Activated T-cell treated with anti-CD3 and anti-CD28 coated beads, Interleukin-2, amount 50 U/mL, for 24 hours (primary cell): ENCODE data around the gene XYLT1.

Experiments used
- DNase-seq: peaks from one replicate; pipeline ENCODE4 v3.0.0-alpha.2; 2020
- H3K27ac Mint-ChIP-seq: 2 replicates; pipeline ENCODE4 v1.8.0; 2020; ENCODE audit warnings: mild to moderate bottlenecking, mixed read lengths
- H3K27me3 Mint-ChIP-seq: 2 replicates; pipeline ENCODE4 v1.8.0; 2020; ENCODE audit warnings: mixed read lengths
- H3K36me3 Mint-ChIP-seq: 2 replicates; pipeline ENCODE4 v1.8.0; 2020; ENCODE audit warnings: low read depth, mixed read lengths
- H3K4me1 Mint-ChIP-seq: 2 replicates; pipeline ENCODE4 v1.8.0; 2020; ENCODE audit warnings: low read depth, mixed read lengths
- H3K4me3 Mint-ChIP-seq: 2 replicates; pipeline ENCODE4 v1.8.0; 2020; ENCODE audit warnings: mild to moderate bottlenecking, moderate library complexity, mixed read lengths
- H3K9me3 Mint-ChIP-seq: 2 replicates; pipeline ENCODE4 v1.8.0; 2020; ENCODE audit warnings: mixed read lengths

XYLT1 gene

DNA sequence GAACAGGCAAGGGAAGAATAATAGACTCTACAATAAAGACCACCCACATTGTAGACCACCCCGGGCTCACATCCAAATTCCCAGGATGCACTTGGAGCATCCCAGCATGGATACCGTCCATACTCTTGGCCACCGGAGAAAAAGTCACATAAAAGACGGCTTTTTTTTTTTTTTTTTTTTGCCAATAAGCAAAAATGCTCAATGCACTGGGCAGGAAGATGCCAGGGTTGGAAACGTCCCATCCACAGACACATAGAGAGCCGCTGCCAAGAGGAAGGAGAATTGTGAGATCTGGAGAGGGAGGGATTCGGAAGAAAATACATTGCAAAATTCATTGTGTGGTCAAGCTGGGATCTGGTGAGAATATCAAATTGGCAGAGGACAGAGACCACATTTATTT is 286.7 kb downstream of the XYLT1 start:
- Mint-ChIP-seq H3K27ac (no peak overlapping the region), H3K36me3 (peaks cover 14% of the 10 kb centered on the region), H3K4me1 (no peaks in the 10 kb centered on the region), H3K4me3 (no peak overlapping the region), H3K9me3 (no peaks in the 10 kb centered on the region), H3K27me3 (no peaks in the 10 kb centered on the region)
- no peak for DNase-seq

- no peak for DNase-seq
- Mint-ChIP-seq H3K9me3 (no peaks in the 10 kb centered on the region), H3K27me3 (no peaks in the 10 kb centered on the region), H3K4me3 (no peak overlapping the region), H3K27ac (no peak overlapping the region), H3K4me1 (peaks cover 10% of the 10 kb centered on the region), H3K36me3 (peaks cover 13% of the 10 kb centered on the region)
These were observed 292.5 kb downstream of the XYLT1 start for GRCh38 chr16:17177959-17178905.

DNA sequence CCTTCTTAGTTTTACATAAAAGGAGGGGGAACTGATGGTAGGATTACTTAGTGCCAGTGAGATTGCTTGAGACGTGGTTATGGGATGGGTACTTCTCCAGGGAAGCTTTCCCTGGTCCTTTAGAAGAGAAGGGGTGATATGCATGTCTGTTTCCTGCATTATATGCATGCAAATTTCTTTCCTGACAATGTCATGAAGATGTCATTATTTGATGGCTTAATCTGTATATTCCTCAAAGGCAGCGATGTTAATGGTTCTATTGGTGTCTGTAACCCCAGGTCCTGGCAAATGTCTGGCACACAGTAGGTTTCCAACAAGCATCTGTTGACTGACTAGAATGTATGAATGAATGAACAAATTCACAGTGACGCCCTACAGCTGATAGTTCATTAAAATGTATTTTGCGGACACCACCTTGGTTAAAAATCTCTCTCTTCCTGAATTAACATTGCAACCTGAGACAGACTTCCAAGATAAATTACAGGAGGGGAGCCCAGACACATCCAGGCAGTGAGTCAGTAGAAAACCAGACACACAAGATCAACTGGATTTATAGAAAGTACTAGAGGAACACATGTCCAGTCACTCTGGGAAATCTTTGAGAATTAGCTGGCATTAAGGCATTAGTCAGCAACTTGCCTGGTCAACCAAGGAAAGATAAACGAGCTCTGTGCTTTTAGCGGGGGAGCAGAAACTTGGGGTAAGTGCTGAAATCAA is 293.4 kb downstream of the XYLT1 start:
- peaks cover 13% of the 10 kb centered on the region for H3K36me3 Mint-ChIP-seq
- no peak for DNase-seq
- H3K4me1 Mint-ChIP-seq = peaks cover 14% of the 10 kb centered on the region
- H3K27me3 Mint-ChIP-seq = no peaks in the 10 kb centered on the region
- no peaks in the 10 kb centered on the region for H3K9me3 Mint-ChIP-seq
- H3K4me3 Mint-ChIP-seq = no peak overlapping the region
- H3K27ac Mint-ChIP-seq = no peak overlapping the region

DNA sequence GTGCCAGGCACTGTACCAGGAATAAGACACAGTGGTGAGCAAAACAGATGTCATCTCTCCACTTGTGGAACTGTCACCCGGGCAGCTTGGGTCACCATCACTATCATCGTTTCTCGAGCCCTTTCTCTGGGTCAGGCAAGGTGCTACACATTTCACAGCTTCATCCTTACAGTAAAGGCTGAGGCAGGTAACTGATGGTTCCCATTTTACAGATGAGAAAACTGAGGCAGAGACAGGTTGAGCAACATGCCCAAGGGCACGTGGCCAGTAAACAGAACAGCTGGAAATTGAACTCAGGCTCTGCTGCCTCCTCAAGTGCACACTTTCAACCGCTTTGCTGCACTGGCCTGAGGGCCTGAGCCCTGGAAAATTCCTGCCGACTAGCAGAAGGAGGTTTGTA is 294.6 kb downstream of the XYLT1 start:
- Mint-ChIP-seq H3K27ac (no peak overlapping the region), H3K4me3 (no peak overlapping the region), H3K9me3 (no peaks in the 10 kb centered on the region), H3K27me3 (no peaks in the 10 kb centered on the region), H3K36me3 (peaks cover 13% of the 10 kb centered on the region), H3K4me1 (peaks cover 14% of the 10 kb centered on the region)
- no peak for DNase-seq

DNA sequence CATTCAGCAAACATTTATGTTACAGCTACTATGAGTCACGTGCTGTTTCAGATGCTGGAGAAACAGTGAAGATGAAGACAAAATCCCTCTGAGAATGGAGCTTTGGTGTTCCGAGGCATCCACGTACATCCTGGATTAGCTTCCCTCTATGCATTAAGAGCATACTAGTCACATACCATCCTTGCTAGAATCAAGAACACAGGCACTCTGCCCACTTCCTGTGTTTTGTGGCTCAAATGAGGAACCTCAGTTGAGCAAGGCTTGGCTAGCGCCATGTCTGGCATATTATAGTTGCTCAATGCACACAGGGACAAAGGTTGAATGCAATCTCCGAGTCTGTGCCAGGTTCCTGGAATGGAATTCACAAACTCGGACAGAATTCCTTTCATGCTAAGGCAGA is 297.5 kb downstream of the XYLT1 start:
- Mint-ChIP-seq H3K4me3 (no peak overlapping the region), H3K27ac (no peak overlapping the region), H3K36me3 (peaks cover 13% of the 10 kb centered on the region), H3K27me3 (no peaks in the 10 kb centered on the region), H3K9me3 (no peaks in the 10 kb centered on the region), H3K4me1 (peaks cover 14% of the 10 kb centered on the region)
- DNase-seq = no peak

DNA sequence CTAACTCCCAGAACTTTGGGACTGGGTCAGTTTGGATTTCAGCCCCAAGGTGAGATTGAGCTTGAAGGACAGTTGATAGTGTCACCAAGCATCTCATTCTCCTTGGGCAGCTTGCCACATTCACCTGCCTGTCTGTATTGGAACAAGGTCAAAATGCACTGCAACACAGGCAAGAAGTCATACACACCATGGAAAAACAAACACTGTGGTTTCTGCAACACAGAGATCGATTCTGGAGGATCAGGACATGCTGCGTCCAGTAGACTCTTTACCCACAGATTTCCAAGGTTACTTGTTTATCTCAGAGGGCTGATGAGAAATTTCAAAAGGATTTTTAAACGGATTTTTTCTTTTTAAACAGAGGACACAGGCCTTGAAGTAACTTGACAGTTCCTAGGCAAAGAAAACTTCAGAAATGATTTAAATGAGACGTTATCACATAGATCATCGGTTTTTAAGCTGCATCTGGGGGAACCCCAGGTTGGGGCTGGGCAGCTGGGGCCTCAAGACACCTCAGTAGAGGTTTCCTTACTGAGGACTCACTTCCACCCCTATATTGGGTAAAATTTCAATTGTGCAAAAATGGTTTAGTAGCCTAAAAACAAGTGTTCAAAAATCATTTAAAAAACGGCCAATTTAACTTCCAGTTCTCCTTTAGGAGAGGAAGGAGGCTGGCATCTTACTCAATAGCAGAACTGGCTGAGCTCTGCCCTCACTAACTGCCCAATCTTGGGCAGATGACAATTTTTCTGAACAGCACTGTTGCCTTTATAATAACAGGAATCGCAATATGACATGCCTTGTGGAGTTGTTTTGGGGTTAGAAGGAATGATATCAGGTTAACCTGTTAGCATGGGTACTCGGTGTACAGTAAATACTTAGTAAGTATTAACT is 299.3 kb downstream of the XYLT1 start:
- no peak overlapping the region for H3K27ac Mint-ChIP-seq
- DNase-seq = no peak
- H3K27me3 Mint-ChIP-seq = no peaks in the 10 kb centered on the region
- peaks cover 14% of the 10 kb centered on the region for H3K4me1 Mint-ChIP-seq
- no peak overlapping the region for H3K4me3 Mint-ChIP-seq
- H3K36me3 Mint-ChIP-seq = peaks cover 18% of the 10 kb centered on the region
- H3K9me3 Mint-ChIP-seq = no peaks in the 10 kb centered on the region

DNA sequence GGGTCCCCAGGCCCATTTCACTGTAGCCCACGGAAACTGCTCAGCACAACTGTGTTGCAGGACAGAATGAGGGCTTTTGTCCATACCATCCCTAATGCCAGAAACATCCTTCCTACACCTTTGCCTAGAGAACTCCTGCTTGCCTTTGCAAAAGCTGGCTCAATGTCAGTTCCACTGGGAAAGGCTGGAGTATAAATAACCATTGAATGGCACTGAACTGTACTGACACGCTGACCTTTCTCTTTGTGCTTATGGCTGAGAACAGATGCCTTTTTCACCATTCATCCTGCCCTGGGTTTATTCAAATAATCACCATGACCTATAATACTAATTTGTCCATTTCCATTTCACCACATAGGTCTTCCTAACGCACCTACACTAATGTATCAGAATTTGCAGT is 300.3 kb downstream of the XYLT1 start:
- H3K4me3 Mint-ChIP-seq = no peak overlapping the region
- no peak for DNase-seq
- no peaks in the 10 kb centered on the region for H3K27me3 Mint-ChIP-seq
- no peaks in the 10 kb centered on the region for H3K9me3 Mint-ChIP-seq
- H3K36me3 Mint-ChIP-seq = peaks cover 9% of the 10 kb centered on the region
- no peak overlapping the region for H3K27ac Mint-ChIP-seq
- H3K4me1 Mint-ChIP-seq = peaks cover 14% of the 10 kb centered on the region

DNA sequence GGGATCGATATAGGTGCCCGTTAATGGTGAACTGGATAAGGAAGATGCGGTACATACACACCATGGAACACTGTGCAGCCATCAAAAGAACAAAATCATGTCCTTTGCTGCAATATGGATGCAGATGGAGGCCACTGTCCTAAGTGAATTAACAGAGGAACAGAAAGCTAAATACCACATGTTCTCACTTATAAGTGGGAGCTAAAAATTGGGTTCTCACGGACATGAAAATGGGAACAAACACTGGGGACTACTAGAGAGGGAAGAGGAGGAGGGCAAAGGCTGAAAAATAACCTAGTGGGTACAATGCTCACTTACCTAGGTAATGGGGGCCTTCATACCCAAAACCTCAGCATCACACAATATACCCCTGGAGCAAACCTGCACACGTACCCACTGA is 302.6 kb downstream of the XYLT1 start:
- DNase-seq = no peak
- Mint-ChIP-seq H3K27ac (no peak overlapping the region), H3K36me3 (peaks cover 9% of the 10 kb centered on the region), H3K27me3 (no peaks in the 10 kb centered on the region), H3K4me1 (peaks cover 4% of the 10 kb centered on the region), H3K9me3 (no peaks in the 10 kb centered on the region), H3K4me3 (no peak overlapping the region)

DNA sequence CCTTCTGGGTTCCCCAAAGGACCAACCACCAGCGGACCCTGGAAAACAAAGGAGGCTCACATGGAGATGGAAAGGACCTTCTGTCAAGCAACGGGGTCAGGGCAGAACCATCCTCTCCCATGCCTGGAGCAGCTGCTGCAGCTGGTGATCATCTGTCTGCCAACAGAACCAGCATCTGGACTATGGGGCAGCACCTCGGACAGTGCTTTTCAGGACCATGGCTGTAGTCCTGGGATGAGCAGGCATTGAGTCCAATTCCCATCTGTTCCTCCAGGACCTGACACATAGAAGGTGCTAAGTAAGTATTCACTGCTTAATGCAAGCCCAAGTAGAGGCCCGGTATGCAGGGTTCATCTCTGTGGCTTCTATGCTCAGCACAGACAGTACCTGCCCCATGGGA is 304.7 kb downstream of the XYLT1 start:
- DNase-seq = no peak
- Mint-ChIP-seq H3K9me3 (no peaks in the 10 kb centered on the region), H3K4me1 (no peaks in the 10 kb centered on the region), H3K36me3 (peaks cover 9% of the 10 kb centered on the region), H3K27me3 (no peaks in the 10 kb centered on the region), H3K27ac (no peak overlapping the region), H3K4me3 (no peak overlapping the region)

- H3K27ac Mint-ChIP-seq = no peak overlapping the region
- H3K27me3 Mint-ChIP-seq = no peaks in the 10 kb centered on the region
- H3K36me3 Mint-ChIP-seq = peaks cover 21% of the 10 kb centered on the region
- no peak for DNase-seq
- H3K4me1 Mint-ChIP-seq = no peaks in the 10 kb centered on the region
- H3K4me3 Mint-ChIP-seq = no peak overlapping the region
- H3K9me3 Mint-ChIP-seq = no peaks in the 10 kb centered on the region
These were observed 308.2 kb downstream of the XYLT1 start for GRCh38 chr16:17162560-17162959.

- no peak for DNase-seq
- Mint-ChIP-seq H3K4me3 (no peak overlapping the region), H3K27me3 (no peaks in the 10 kb centered on the region), H3K27ac (no peak overlapping the region), H3K36me3 (peaks cover 20% of the 10 kb centered on the region), H3K9me3 (no peaks in the 10 kb centered on the region), H3K4me1 (no peaks in the 10 kb centered on the region)
These were observed 309.8 kb downstream of the XYLT1 start for GRCh38 chr16:17160920-17161431.

GRCh38 chr16:17160285-17160853 is 310.4 kb downstream of the XYLT1 start:
- Mint-ChIP-seq H3K9me3 (no peaks in the 10 kb centered on the region), H3K27me3 (no peaks in the 10 kb centered on the region), H3K27ac (no peak overlapping the region), H3K36me3 (peaks cover 20% of the 10 kb centered on the region), H3K4me3 (no peak overlapping the region), H3K4me1 (no peaks in the 10 kb centered on the region)
- no peak for DNase-seq

GRCh38 chr16:17159617-17160016 is 311.1 kb downstream of the XYLT1 start:
- Mint-ChIP-seq H3K27me3 (no peaks in the 10 kb centered on the region), H3K4me3 (no peak overlapping the region), H3K9me3 (no peaks in the 10 kb centered on the region), H3K4me1 (no peaks in the 10 kb centered on the region), H3K27ac (no peak overlapping the region), H3K36me3 (peaks cover 20% of the 10 kb centered on the region)
- no peak for DNase-seq

DNA sequence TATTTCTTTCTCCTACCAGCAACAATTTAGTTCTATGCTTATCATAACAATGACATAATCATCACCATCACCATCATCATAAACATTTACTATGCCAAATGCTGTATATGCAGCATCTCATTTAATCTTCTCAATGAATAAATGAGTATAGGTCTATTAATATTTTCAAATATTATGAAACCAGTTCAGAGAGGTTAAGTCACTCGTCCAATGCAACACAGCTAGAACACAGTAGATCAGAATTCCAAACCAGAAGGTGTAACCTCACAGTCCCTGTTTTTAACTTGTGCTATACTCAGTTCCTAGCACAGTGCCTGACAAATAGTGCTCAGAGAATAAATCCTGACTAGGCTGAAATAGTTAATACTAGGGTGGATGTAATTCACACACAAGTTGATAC is 314.8 kb downstream of the XYLT1 start:
- H3K4me1 Mint-ChIP-seq = no peaks in the 10 kb centered on the region
- DNase-seq = no peak
- peaks cover 17% of the 10 kb centered on the region for H3K36me3 Mint-ChIP-seq
- no peaks in the 10 kb centered on the region for H3K9me3 Mint-ChIP-seq
- H3K4me3 Mint-ChIP-seq = no peak overlapping the region
- no peaks in the 10 kb centered on the region for H3K27me3 Mint-ChIP-seq
- H3K27ac Mint-ChIP-seq = no peak overlapping the region
